ENCODE measurements around the gene DCHS2.

The DCHS2 gene, protein sequence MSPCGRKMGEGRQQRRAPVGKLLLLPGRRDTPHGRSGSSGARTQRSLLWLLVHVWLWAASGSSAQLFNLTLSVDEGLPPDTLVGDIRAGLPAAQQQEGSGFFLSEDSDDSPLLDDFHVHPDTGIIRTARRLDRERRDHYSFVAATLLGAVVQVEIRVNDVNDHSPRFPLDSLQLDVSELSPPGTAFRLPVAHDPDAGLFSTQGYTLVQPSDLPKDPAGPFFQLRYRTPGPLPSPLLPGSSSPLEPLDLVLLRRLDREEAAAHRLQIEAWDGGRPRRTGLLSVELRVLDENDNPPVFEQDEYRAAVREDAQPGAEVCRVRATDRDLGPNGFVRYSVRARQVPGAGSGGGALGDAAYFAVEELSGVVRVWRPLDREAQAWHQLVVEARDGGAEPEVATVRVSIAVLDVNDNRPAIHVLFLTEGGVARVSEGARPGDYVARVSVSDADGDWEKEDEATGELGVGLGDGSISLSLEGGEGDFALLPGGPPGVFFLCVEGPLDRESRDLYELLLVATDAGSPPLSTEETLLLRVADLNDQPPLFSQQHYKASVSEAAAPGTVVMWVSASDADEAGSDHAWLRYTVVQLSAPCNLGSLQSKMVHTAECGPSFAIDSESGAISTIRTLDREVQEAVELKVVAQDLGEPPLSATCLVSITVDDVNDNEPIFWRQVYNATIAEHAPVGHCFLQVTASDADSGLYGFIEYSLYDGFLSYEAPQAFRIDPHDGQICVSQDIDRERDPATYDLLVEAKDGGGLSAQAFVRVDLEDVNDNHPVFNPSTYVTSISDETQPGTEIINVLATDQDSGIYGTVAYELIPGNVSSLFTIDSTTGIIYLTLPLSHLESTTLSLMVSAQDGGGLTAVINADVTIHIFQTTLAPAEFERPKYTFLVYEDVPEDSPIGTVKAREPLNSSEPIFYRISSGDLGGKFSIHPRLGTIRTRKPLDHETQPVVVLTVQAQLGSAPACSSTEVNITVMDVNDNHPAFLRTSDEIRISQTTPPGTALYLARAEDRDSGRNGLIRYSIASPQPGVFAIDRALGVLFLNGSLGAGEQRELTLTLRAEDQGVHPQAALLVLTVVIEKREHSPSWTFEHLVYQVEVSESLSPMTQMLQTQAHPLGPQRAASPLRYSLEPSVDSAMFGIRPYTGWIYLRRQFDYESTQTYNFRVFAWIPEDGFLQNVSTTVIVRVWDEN (N-terminal part only)

DNA sequence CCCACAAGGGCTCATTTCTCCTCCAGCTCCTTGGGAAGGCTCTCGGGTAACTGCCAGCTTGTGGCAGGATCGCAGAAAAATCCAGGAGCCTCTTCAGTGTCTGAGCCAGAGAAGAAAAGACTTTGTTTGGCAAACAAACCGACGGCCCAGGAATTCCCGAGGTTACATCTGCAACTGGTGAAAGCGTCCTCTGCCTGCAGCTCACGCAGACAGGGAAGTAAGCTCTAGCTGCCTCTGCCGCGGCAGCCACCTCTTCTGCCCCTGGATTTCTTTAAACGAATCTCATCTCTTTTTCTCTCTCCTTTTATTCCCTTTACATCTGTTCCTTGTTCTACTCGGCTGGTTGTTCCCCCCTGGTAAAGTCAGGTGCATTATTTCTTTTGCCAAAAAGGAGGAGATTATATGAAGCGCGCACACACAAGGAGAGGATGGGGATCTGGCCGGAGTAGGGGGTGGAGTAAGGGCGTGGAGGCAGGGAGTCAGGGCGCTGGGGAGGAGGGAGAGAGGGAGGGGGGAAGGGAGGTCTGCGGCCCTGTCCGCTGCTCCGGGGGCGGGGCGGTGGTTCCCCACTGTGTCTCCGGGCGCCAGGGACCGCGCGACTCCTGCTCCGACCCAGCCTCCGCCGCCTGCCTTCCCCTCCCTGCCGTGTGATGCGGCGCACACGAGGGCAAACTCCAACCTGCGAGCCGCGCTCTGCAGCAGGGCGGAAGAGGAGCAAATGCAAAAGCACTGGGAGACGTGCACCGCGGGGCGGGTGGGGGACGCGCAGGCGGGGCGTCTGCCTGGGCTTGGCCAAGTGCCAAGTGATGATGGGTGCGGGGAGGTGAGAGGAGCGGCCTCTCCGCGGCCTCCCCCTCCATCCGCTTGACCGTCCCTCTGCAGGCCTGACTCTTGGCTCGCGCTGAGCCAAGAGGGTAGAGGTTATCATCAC lies at the start of gene DCHS2:
Gene DCHS2 (minus strand): TSS at position 459 of the 931 bp plus-strand sequence. CDS start 444 bp downstream, at position 15.
- Histone ChIP-seq H3K36me3 (ENCODE audit: control insufficient read depth, insufficient read depth, low read length, severe bottlenecking) (no peaks in the 10 kb centered on the region), H3K9me3 (ENCODE audit: control insufficient read depth, low read length) (no peaks in the 10 kb centered on the region), H3K4me1 (ENCODE audit: control insufficient read depth, insufficient read depth, low read length) (peaks cover 5% of the 10 kb centered on the region), H3K9ac (ENCODE audit: low read length) (no peak within 1 kb of the TSS), H3K27me3 (replicated peaks; ENCODE audit: control insufficient read depth, insufficient read depth, low read length) (peaks cover 61% of the 10 kb centered on the region), H3K4me3 (ENCODE audit: low read length) (peak within 1 kb of the TSS; percentile 58)
- peak; percentile 38 for DNase-seq (ENCODE audit: low read depth)

DNA sequence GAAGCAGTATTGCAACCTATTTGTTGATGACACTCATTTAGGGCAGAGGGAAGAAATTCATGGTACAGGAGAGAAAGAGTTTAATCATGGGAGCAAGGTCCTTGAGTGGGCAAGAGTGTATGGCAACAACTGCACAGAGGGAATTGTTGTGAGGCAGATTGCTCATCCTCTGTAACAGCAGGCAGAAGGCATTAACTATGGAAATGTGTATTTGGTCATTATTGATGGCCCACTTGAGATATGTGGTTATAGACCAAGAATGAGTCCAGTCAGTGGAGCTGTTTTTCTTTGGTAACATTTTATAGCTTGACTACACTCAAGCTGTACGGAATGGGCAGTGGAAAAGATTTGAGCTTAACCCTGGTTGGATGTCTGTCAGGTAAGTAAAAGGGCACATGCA lies 42.7 kb upstream of the DCHS2 start:
- Histone ChIP-seq H3K36me3 (ENCODE audit: control insufficient read depth, insufficient read depth, low read length, severe bottlenecking) (peaks cover 36% of the 10 kb centered on the region), H3K9me3 (ENCODE audit: control insufficient read depth, low read length) (no peaks in the 10 kb centered on the region), H3K4me1 (ENCODE audit: control insufficient read depth, insufficient read depth, low read length) (peaks cover 22% of the 10 kb centered on the region), H3K9ac (ENCODE audit: low read length) (no peak overlapping the region), H3K4me3 (ENCODE audit: low read length) (no peak overlapping the region), H3K27me3 (replicated peaks; ENCODE audit: control insufficient read depth, insufficient read depth, low read length) (no peaks in the 10 kb centered on the region)
- no peak for DNase-seq (ENCODE audit: low read depth)

DNA sequence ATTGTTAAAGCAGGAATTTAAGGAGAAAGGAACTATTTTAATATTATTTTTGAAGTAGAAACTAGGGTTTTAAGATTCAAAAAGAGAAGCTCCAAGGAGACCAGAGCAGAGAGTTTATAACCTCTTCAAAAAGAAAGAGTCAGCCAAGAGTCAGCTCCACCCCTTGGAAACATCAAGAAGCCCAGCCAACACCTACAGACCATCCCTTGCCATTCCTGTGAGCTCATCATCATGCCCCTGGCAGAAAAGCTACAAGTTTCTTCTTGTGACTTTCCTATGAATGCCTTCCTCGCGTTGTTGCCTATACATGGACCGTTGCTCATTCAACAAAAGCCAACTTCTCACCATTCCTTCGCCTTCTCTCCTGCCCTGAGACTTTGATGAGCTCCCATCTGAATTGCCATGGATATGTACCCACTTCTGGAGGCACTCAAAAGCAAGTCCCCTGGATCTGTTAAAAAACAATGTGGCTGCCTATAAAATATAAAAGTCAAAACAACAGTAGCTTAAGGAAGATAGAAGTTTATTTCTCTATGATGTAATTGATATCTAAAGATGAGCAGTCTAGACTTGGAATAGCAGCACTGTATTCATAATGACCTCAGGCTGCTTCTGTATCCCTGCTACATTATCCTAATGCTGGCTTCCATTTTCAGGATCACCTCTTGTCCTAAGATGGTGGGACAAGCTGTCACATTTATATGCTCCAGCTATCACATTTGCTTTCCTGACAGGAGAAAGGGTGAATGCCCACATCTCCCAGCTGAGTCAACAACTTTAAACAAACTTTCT lies 38.3 kb upstream of the DCHS2 start:
- no peaks in the 10 kb centered on the region for H3K36me3 ChIP-seq (ENCODE audit: control insufficient read depth, insufficient read depth, low read length, severe bottlenecking)
- no peak for DNase-seq (ENCODE audit: low read depth)

DNA sequence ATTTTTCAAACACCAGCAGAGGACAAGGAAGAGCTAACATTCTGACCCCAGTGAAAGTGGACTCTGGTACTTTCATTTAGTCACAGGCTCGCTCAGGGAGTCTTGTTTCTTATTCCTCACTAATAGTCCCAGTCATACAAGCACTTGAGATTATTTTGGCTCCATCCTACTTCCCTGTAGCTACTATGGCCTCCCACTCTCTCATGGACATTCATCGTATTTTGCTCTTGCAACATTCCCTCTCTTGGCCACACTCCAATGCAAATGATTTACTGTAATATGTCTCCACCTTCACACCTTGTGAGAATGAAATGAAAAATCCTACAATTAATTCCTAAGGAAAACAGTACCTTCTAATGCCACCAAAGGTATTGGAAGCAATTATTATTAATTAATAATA lies 37.3 kb upstream of the DCHS2 start:
- no peak for DNase-seq (ENCODE audit: low read depth)
- H3K27me3 ChIP-seq (replicated peaks; ENCODE audit: control insufficient read depth, insufficient read depth, low read length): peaks cover 9% of the 10 kb centered on the region
- H3K4me1 ChIP-seq (ENCODE audit: control insufficient read depth, insufficient read depth, low read length): peaks cover 1% of the 10 kb centered on the region
- H3K4me3 ChIP-seq (ENCODE audit: low read length): no peak overlapping the region
- H3K36me3 ChIP-seq (ENCODE audit: control insufficient read depth, insufficient read depth, low read length, severe bottlenecking): no peaks in the 10 kb centered on the region
- H3K9me3 ChIP-seq (ENCODE audit: control insufficient read depth, low read length): no peaks in the 10 kb centered on the region
- H3K9ac ChIP-seq (ENCODE audit: low read length): no peak overlapping the region

More for the DNA sequence above, 38.3 kb upstream of the DCHS2 start:
- Histone ChIP-seq H3K27me3 (replicated peaks; ENCODE audit: control insufficient read depth, insufficient read depth, low read length) (no peaks in the 10 kb centered on the region), H3K9me3 (ENCODE audit: control insufficient read depth, low read length) (no peaks in the 10 kb centered on the region), H3K4me3 (ENCODE audit: low read length) (no peak overlapping the region), H3K4me1 (ENCODE audit: control insufficient read depth, insufficient read depth, low read length) (peaks cover 12% of the 10 kb centered on the region), H3K9ac (ENCODE audit: low read length) (no peak overlapping the region)

DNA sequence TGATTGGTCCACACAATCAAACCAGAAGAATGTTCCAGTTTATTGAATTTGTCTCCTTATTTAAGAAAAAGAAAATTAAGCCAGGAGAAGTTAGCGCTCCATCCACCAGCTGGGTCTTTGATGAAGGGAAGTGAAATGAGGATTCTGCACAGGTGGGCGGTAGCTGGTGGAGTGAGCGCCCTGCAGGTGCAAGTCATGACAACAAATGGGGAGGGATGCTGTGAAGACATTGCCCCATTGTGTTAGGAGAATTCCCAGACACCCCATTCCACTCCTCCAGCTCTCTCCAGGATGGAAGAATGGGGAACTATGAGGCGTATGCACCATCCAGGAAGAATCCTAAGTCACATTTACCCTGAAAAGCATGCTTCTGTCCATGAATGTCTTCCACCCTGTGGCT lies 35.7 kb upstream of the DCHS2 start:
- Histone ChIP-seq H3K4me1 (ENCODE audit: control insufficient read depth, insufficient read depth, low read length) (no peaks in the 10 kb centered on the region), H3K9ac (ENCODE audit: low read length) (no peak overlapping the region), H3K36me3 (ENCODE audit: control insufficient read depth, insufficient read depth, low read length, severe bottlenecking) (no peaks in the 10 kb centered on the region), H3K9me3 (ENCODE audit: control insufficient read depth, low read length) (no peaks in the 10 kb centered on the region), H3K27me3 (replicated peaks; ENCODE audit: control insufficient read depth, insufficient read depth, low read length) (peaks cover 14% of the 10 kb centered on the region), H3K4me3 (ENCODE audit: low read length) (no peak overlapping the region)
- no peak for DNase-seq (ENCODE audit: low read depth)

DNA sequence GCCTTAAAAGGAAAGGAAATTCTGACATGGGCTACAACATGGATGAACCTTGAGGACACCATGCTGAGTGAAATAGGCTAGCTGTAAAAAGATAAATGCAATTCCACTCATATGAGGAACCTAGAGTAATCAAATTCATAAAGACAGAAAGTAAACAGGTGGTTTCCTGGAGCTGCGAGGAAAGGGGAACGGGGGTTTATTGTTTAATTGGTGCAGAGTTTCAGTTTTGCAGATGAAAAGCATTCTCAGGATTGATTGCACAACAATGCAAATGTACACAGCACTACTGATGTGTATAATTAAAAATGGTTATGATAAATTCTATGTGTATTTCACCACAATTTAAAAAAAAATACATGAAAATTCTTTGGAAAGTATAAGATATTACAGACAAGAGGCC lies 34.6 kb upstream of the DCHS2 start:
- Histone ChIP-seq H3K36me3 (ENCODE audit: control insufficient read depth, insufficient read depth, low read length, severe bottlenecking) (no peaks in the 10 kb centered on the region), H3K9me3 (ENCODE audit: control insufficient read depth, low read length) (no peaks in the 10 kb centered on the region), H3K4me1 (ENCODE audit: control insufficient read depth, insufficient read depth, low read length) (no peaks in the 10 kb centered on the region), H3K27me3 (replicated peaks; ENCODE audit: control insufficient read depth, insufficient read depth, low read length) (peaks cover 14% of the 10 kb centered on the region), H3K9ac (ENCODE audit: low read length) (no peak overlapping the region), H3K4me3 (ENCODE audit: low read length) (no peak overlapping the region)
- DNase-seq (ENCODE audit: low read depth): no peak

DNA sequence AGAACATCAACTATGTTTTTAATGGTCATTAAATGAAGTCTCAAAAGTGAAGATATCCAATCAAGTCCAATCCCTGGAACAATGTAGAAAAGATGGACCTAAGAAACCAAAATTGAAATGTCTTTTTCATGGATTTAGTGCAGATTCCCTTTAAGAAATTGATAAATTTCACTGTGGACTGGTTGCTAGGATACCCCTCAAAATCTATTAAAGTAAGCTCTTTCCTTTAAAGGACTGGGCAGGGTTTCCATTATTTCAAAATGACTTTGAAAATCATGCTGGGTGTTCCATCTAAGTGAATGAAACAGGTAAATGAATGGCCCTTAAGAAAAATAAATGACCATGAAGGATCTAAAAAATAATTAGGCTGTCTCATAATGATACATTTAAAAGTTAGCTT lies 30.0 kb upstream of the DCHS2 start:
- Histone ChIP-seq H3K27me3 (replicated peaks; ENCODE audit: control insufficient read depth, insufficient read depth, low read length) (peaks cover 38% of the 10 kb centered on the region), H3K36me3 (ENCODE audit: control insufficient read depth, insufficient read depth, low read length, severe bottlenecking) (no peaks in the 10 kb centered on the region), H3K9me3 (ENCODE audit: control insufficient read depth, low read length) (no peaks in the 10 kb centered on the region), H3K4me3 (ENCODE audit: low read length) (no peak overlapping the region), H3K4me1 (ENCODE audit: control insufficient read depth, insufficient read depth, low read length) (no peaks in the 10 kb centered on the region), H3K9ac (ENCODE audit: low read length) (no peak overlapping the region)
- no peak for DNase-seq (ENCODE audit: low read depth)

DNA sequence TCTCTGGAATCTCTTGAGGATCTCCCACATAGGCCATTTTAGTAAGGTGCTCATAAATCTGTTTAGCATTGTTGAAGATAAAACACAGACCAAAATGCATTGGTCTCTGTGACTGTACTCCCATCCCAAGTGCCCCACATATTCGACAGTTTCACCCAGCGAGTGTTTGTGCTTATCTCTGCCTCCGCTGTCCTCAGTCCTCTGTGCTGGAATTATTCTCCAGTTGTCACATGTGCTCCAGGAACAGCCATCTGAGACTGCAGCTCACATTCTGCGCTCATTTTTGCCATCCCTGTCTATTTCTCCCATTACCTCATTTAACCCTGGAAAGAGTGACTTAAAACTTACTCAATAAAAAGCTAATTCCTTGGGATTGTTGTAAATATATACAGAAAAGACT lies 27.6 kb upstream of the DCHS2 start:
- DNase-seq (ENCODE audit: low read depth): no peak
- Histone ChIP-seq H3K4me3 (ENCODE audit: low read length) (no peak overlapping the region), H3K27me3 (replicated peaks; ENCODE audit: control insufficient read depth, insufficient read depth, low read length) (peaks cover 51% of the 10 kb centered on the region), H3K9ac (ENCODE audit: low read length) (no peak overlapping the region), H3K36me3 (ENCODE audit: control insufficient read depth, insufficient read depth, low read length, severe bottlenecking) (no peaks in the 10 kb centered on the region), H3K9me3 (ENCODE audit: control insufficient read depth, low read length) (no peaks in the 10 kb centered on the region), H3K4me1 (ENCODE audit: control insufficient read depth, insufficient read depth, low read length) (no peaks in the 10 kb centered on the region)

DNA sequence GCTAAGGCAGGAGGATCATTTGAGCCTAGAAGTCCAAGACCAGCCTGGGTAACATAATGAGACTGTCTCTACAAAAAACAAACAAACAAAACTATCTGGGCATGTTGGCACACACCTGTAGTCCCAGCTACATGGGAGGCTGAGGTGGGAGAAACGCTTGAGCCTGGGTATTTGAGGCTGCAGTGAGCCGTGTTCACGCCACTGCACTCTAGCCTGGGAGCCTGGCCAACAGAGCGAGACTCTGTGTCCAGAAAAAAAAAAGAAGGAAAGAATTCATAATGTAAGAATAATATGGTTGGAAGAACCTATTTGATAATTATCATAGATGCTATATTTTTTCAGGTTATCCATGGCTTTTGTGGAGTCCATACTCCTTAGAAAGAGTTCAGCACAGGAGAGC lies 26.0 kb upstream of the DCHS2 start:
- Histone ChIP-seq H3K4me3 (ENCODE audit: low read length) (no peak overlapping the region), H3K9ac (ENCODE audit: low read length) (no peak overlapping the region), H3K27me3 (replicated peaks; ENCODE audit: control insufficient read depth, insufficient read depth, low read length) (peaks cover 53% of the 10 kb centered on the region), H3K4me1 (ENCODE audit: control insufficient read depth, insufficient read depth, low read length) (no peaks in the 10 kb centered on the region), H3K9me3 (ENCODE audit: control insufficient read depth, low read length) (peaks cover 4% of the 10 kb centered on the region), H3K36me3 (ENCODE audit: control insufficient read depth, insufficient read depth, low read length, severe bottlenecking) (no peaks in the 10 kb centered on the region)
- DNase-seq (ENCODE audit: low read depth): no peak
